Measurements from ENCODE around the gene SCCPDH. TPM values are rescaled to one million over a fixed set of nuclear protein-coding genes. Genes with fewer than 3 reads are reported as not detected.
"Not testable (repeated sequence)": the region's sequence is repeated elsewhere in the genome, so short reads cannot be mapped to it uniquely, and the experiment has no call there.

SCCPDH gene
- total RNA-seq, 1 donor from 2014 or later: 19.5 TPM

- Mint-ChIP-seq H3K27me3 (ENCODE audit: unreplicated experiment) (peaks cover 5% of the 10 kb centered on the region), H3K4me1 (ENCODE audit: unreplicated experiment) (no peaks in the 10 kb centered on the region), H3K9me3 (ENCODE audit: unreplicated experiment) (no peaks in the 10 kb centered on the region), H3K4me3 (ENCODE audit: unreplicated experiment) (no peak overlapping the region), H3K27ac (ENCODE audit: unreplicated experiment) (no peak overlapping the region), H3K36me3 (ENCODE audit: low read depth, unreplicated experiment) (no peaks in the 10 kb centered on the region)
- no peak for DNase-seq (ENCODE audit: low spot score)
- no peak for TF ChIP-seq CTCF (IDR thresholded peaks at IDR 0.05; ENCODE audit: unreplicated experiment)
These were observed 79.2 kb downstream of the SCCPDH start for GRCh38 chr1:246803373-246803772.

- no peak for DNase-seq (ENCODE audit: low spot score)
- no peak overlapping the region for H3K27ac Mint-ChIP-seq (ENCODE audit: unreplicated experiment)
- H3K4me1 Mint-ChIP-seq (ENCODE audit: unreplicated experiment): no peaks in the 10 kb centered on the region
- H3K4me3 Mint-ChIP-seq (ENCODE audit: unreplicated experiment): no peak overlapping the region
- no peak for TF ChIP-seq CTCF (IDR thresholded peaks at IDR 0.05; ENCODE audit: unreplicated experiment)
- H3K9me3 Mint-ChIP-seq (ENCODE audit: unreplicated experiment): no peaks in the 10 kb centered on the region
- H3K36me3 Mint-ChIP-seq (ENCODE audit: low read depth, unreplicated experiment): no peaks in the 10 kb centered on the region
- peaks cover 5% of the 10 kb centered on the region for H3K27me3 Mint-ChIP-seq (ENCODE audit: unreplicated experiment)
These were observed 79.7 kb downstream of the SCCPDH start for GRCh38 chr1:246803883-246804282.

- Mint-ChIP-seq H3K27me3 (ENCODE audit: unreplicated experiment) (peaks cover 1% of the 10 kb centered on the region), H3K9me3 (ENCODE audit: unreplicated experiment) (no peaks in the 10 kb centered on the region), H3K4me1 (ENCODE audit: unreplicated experiment) (no peaks in the 10 kb centered on the region), H3K36me3 (ENCODE audit: low read depth, unreplicated experiment) (no peaks in the 10 kb centered on the region), H3K4me3 (ENCODE audit: unreplicated experiment) (no peak overlapping the region), H3K27ac (ENCODE audit: unreplicated experiment) (no peak overlapping the region)
- TF ChIP-seq CTCF (IDR thresholded peaks at IDR 0.05; ENCODE audit: unreplicated experiment): no peak
- DNase-seq (ENCODE audit: low spot score): no peak
These were observed 81.0 kb downstream of the SCCPDH start for GRCh38 chr1:246805135-246805716.

GRCh38 chr1:246809473-246809872 lies 85.3 kb downstream of the SCCPDH start:
- TF ChIP-seq CTCF (IDR thresholded peaks at IDR 0.05; ENCODE audit: unreplicated experiment): no peak
- Mint-ChIP-seq H3K4me1 (ENCODE audit: unreplicated experiment) (no peaks in the 10 kb centered on the region), H3K9me3 (ENCODE audit: unreplicated experiment) (no peaks in the 10 kb centered on the region), H3K4me3 (ENCODE audit: unreplicated experiment) (no peak overlapping the region), H3K27ac (ENCODE audit: unreplicated experiment) (no peak overlapping the region), H3K27me3 (ENCODE audit: unreplicated experiment) (peaks cover 4% of the 10 kb centered on the region), H3K36me3 (ENCODE audit: low read depth, unreplicated experiment) (no peaks in the 10 kb centered on the region)
- DNase-seq (ENCODE audit: low spot score): no peak

- no peak for TF ChIP-seq CTCF (IDR thresholded peaks at IDR 0.05; ENCODE audit: unreplicated experiment)
- no peak for DNase-seq (ENCODE audit: low spot score)
- Mint-ChIP-seq H3K4me3 (ENCODE audit: unreplicated experiment) (no peak overlapping the region), H3K27me3 (ENCODE audit: unreplicated experiment) (peaks cover 3% of the 10 kb centered on the region), H3K36me3 (ENCODE audit: low read depth, unreplicated experiment) (no peaks in the 10 kb centered on the region), H3K9me3 (ENCODE audit: unreplicated experiment) (no peaks in the 10 kb centered on the region), H3K27ac (ENCODE audit: unreplicated experiment) (no peak overlapping the region), H3K4me1 (ENCODE audit: unreplicated experiment) (no peaks in the 10 kb centered on the region)
These were observed 87.8 kb downstream of the SCCPDH start for GRCh38 chr1:246811985-246812384.

GRCh38 chr1:246813325-246813724 lies 89.1 kb downstream of the SCCPDH start:
- not testable (repeated sequence) for H3K4me3 Mint-ChIP-seq (ENCODE audit: unreplicated experiment); H3K9me3 Mint-ChIP-seq (ENCODE audit: unreplicated experiment); H3K27me3 Mint-ChIP-seq (ENCODE audit: unreplicated experiment); H3K4me1 Mint-ChIP-seq (ENCODE audit: unreplicated experiment); H3K27ac Mint-ChIP-seq (ENCODE audit: unreplicated experiment); DNase-seq (ENCODE audit: low spot score); H3K36me3 Mint-ChIP-seq (ENCODE audit: low read depth, unreplicated experiment)

Measured in endothelial cell (in vitro differentiated cells).